ENCODE measurements around the gene NEURL3.

The NEURL3 gene

DNA sequence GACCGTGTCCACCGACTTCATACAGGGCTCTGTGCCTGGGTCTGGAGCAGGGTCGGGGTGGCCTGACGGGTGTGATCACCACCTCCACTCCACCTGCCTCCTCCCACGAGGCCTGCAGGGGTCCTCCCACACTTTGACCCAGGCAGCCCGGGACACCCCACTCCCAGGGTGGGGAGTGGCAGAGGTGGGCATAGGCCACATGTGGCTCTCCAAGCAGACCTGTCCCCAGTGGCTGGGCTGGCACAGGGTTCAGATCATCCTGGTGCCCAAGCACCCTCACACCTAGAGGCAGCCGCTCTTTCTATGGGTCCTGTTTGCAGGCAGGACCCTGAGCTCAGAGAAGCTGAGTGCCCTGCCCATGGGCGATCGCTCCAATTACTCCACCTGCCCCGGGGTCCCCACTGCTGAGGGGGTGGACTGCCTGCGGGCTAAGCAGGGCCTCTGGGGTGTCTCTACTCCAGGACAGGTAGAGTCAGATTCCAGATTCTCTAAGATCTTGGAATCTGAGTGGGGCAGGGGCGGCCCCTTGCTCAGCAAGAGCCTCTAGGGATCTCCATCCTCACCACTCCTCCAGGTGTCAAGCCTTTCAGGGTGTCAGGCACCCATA lies 1.4 kb downstream of the NEURL3 start:
- Histone ChIP-seq H2BK5ac (ENCODE audit: low read length) (no peak overlapping the region), H3K18ac (ENCODE audit: low read length) (no peak overlapping the region), H2BK120ac (ENCODE audit: low read depth, low read length) (no peak overlapping the region), H3K14ac (ENCODE audit: low read length) (no peak overlapping the region), H2AK5ac (ENCODE audit: low read depth, low read length) (peak overlapping the region; percentile 81), H3K4me2 (ENCODE audit: insufficient read depth, low read length, poor library complexity, severe bottlenecking) (no peak overlapping the region), H4K91ac (ENCODE audit: low read depth, low read length, poor library complexity) (no peak overlapping the region), H3K4ac (ENCODE audit: low read length) (no peak overlapping the region), H2AFZ (ENCODE audit: low read length) (no peak overlapping the region), H3K27ac (replicated peaks; ENCODE audit: low read length) (no peak overlapping the region), H3K36me3 (replicated peaks in 1 of 2; ENCODE audit: control insufficient read depth in 2 of 2, insufficient read depth in 2 of 2, low read length in 2 of 2) (no peaks in the 10 kb centered on the region), H3K9ac (ENCODE audit: low read depth, low read length, poor library complexity) (no peak overlapping the region), H3K27me3 (ENCODE audit: control insufficient read depth in 3 of 3, insufficient read depth in 3 of 3, low read depth in 1 of 3, low read length in 3 of 3) (peaks cover 0 to 5% (median 2%) of the 10 kb centered on the region in 3 experiments), H3K4me3 (ENCODE audit: low read length in 2 of 2) (no peak overlapping the region), H3K9me3 (replicated peaks in 1 of 2; ENCODE audit: control insufficient read depth in 2 of 2, insufficient read depth in 1 of 2, low read depth in 1 of 2, low read length in 2 of 2) (no peaks in the 10 kb centered on the region), H2BK15ac (ENCODE audit: low read length) (peak overlapping the region; percentile 64), H3K23ac (ENCODE audit: low read depth, low read length, poor library complexity) (no peak overlapping the region), H3K79me1 (ENCODE audit: low read depth, low read length) (peaks cover 3% of the 10 kb centered on the region), H3K4me1 (ENCODE audit: control insufficient read depth in 2 of 2, insufficient read depth in 1 of 2, low read depth in 1 of 2, low read length in 2 of 2) (peaks cover 0 to 9% of the 10 kb centered on the region in 2 donors), H2BK12ac (ENCODE audit: low read length) (no peak overlapping the region), H4K8ac (ENCODE audit: low read depth, low read length) (no peak overlapping the region)
- no CpG with 5 or more reads among the region's 12 CpGs for WGBS, 2 donors (ENCODE audit: extremely low coverage in 2 of 2, insufficient read length in 2 of 2, insufficient replicate concordance in 1 of 2)
- no peak for DNase-seq (ENCODE audit: low spot score)

GRCh38 chr2:96502891-96503636 lies 2.1 kb downstream of the NEURL3 start:
- Histone ChIP-seq H3K4me2 (ENCODE audit: insufficient read depth, low read length, poor library complexity, severe bottlenecking) (no peak overlapping the region), H3K27me3 (ENCODE audit: control insufficient read depth in 3 of 3, insufficient read depth in 3 of 3, low read depth in 1 of 3, low read length in 3 of 3) (no peaks in the 10 kb centered on the region), H2BK5ac (ENCODE audit: low read length) (no peak overlapping the region), H3K23ac (ENCODE audit: low read depth, low read length, poor library complexity) (no peak overlapping the region), H2AFZ (ENCODE audit: low read length) (no peak overlapping the region), H3K4me3 (ENCODE audit: low read length in 2 of 2) (no peak overlapping the region), H3K14ac (ENCODE audit: low read length) (peak overlapping the region; percentile 67), H3K9ac (ENCODE audit: low read depth, low read length, poor library complexity) (peak overlapping the region; percentile 40), H4K8ac (ENCODE audit: low read depth, low read length) (no peak overlapping the region), H3K4me1 (ENCODE audit: control insufficient read depth in 2 of 2, insufficient read depth in 1 of 2, low read depth in 1 of 2, low read length in 2 of 2) (peaks cover 0 to 9% of the 10 kb centered on the region in 2 donors), H3K36me3 (replicated peaks in 1 of 2; ENCODE audit: control insufficient read depth in 2 of 2, insufficient read depth in 2 of 2, low read length in 2 of 2) (no peaks in the 10 kb centered on the region), H3K79me1 (ENCODE audit: low read depth, low read length) (peaks cover 3% of the 10 kb centered on the region), H2AK5ac (ENCODE audit: low read depth, low read length) (peak overlapping the region; percentile 81), H3K27ac (replicated peaks; ENCODE audit: low read length) (no peak overlapping the region), H2BK12ac (ENCODE audit: low read length) (peak overlapping the region; percentile 3), H4K91ac (ENCODE audit: low read depth, low read length, poor library complexity) (no peak overlapping the region), H3K18ac (ENCODE audit: low read length) (peak overlapping the region; percentile 54), H2BK120ac (ENCODE audit: low read depth, low read length) (peak overlapping the region; percentile 94), H3K4ac (ENCODE audit: low read length) (peak overlapping the region; percentile 45), H3K9me3 (replicated peaks in 1 of 2; ENCODE audit: control insufficient read depth in 2 of 2, insufficient read depth in 1 of 2, low read depth in 1 of 2, low read length in 2 of 2) (no peaks in the 10 kb centered on the region), H2BK15ac (ENCODE audit: low read length) (peak overlapping the region; percentile 64)
- no peak for DNase-seq (ENCODE audit: low spot score)
- no CpG with 5 or more reads among the region's 13 CpGs for WGBS, 2 donors (ENCODE audit: extremely low coverage in 2 of 2, insufficient read length in 2 of 2, insufficient replicate concordance in 1 of 2)

- no CpG with 5 or more reads among the region's 16 CpGs for WGBS, 2 donors (ENCODE audit: extremely low coverage in 2 of 2, insufficient read length in 2 of 2, insufficient replicate concordance in 1 of 2)
- peaks cover 3% of the 10 kb centered on the region for H3K79me1 ChIP-seq (ENCODE audit: low read depth, low read length)
- DNase-seq (ENCODE audit: low spot score), result no peak
- no peak overlapping the region for H2BK12ac ChIP-seq (ENCODE audit: low read length)
- H2AK5ac ChIP-seq (ENCODE audit: low read depth, low read length), result peak overlapping the region; percentile 81
- no peak overlapping the region for H3K27ac ChIP-seq (replicated peaks; ENCODE audit: low read length)
- H2BK5ac ChIP-seq (ENCODE audit: low read length), result no peak overlapping the region
- H3K27me3 ChIP-seq (ENCODE audit: control insufficient read depth in 3 of 3, insufficient read depth in 3 of 3, low read depth in 1 of 3, low read length in 3 of 3), result peaks cover 0 to 8% (median 0%) of the 10 kb centered on the region in 3 experiments
- peak overlapping the region; percentile 94 for H2BK120ac ChIP-seq (ENCODE audit: low read depth, low read length)
- H4K91ac ChIP-seq (ENCODE audit: low read depth, low read length, poor library complexity), result no peak overlapping the region
- no peak overlapping the region for H2BK15ac ChIP-seq (ENCODE audit: low read length)
- peak overlapping the region; percentile 48 for H3K23ac ChIP-seq (ENCODE audit: low read depth, low read length, poor library complexity)
- H3K4me1 ChIP-seq (ENCODE audit: control insufficient read depth in 2 of 2, insufficient read depth in 1 of 2, low read depth in 1 of 2, low read length in 2 of 2), result peaks cover 0 to 6% of the 10 kb centered on the region in 2 donors
- H3K18ac ChIP-seq (ENCODE audit: low read length), result peak overlapping the region; percentile 76
- peak overlapping the region; percentile 45 for H3K4ac ChIP-seq (ENCODE audit: low read length)
- H3K9me3 ChIP-seq (replicated peaks in 1 of 2; ENCODE audit: control insufficient read depth in 2 of 2, insufficient read depth in 1 of 2, low read depth in 1 of 2, low read length in 2 of 2), result no peaks in the 10 kb centered on the region
- peak overlapping the region; percentile 24 for H2AFZ ChIP-seq (ENCODE audit: low read length)
- peak overlapping the region; percentile 4 for H3K9ac ChIP-seq (ENCODE audit: low read depth, low read length, poor library complexity)
- H4K8ac ChIP-seq (ENCODE audit: low read depth, low read length), result peak overlapping the region; percentile 77
- no peak overlapping the region for H3K4me2 ChIP-seq (ENCODE audit: insufficient read depth, low read length, poor library complexity, severe bottlenecking)
- H3K4me3 ChIP-seq (ENCODE audit: low read length in 2 of 2), result no peak overlapping the region
- no peaks in the 10 kb centered on the region for H3K36me3 ChIP-seq (replicated peaks in 1 of 2; ENCODE audit: control insufficient read depth in 2 of 2, insufficient read depth in 2 of 2, low read length in 2 of 2)
- H3K14ac ChIP-seq (ENCODE audit: low read length), result peak overlapping the region; percentile 67
These were observed 3.0 kb downstream of the NEURL3 start for GRCh38 chr2:96501886-96502810.

All from neuronal stem cell (in vitro differentiated cells).